BLaER1 (cell line): ENCODE results near the gene HS6ST2.

Experiments used
- H3K27ac ChIP-seq: shearing (Covaris generic); formaldehyde crosslinking; 2 replicates; pipeline ENCODE4 v1.8.1; 2022
- H3K27me3 ChIP-seq: shearing (Covaris generic); formaldehyde crosslinking; 2 replicates; pipeline ENCODE4 v1.8.1; 2022
- H3K36me3 ChIP-seq: shearing (Covaris generic); formaldehyde crosslinking; 2 replicates; pipeline ENCODE4 v1.8.1; 2022
- H3K4me1 ChIP-seq: shearing (Covaris generic); formaldehyde crosslinking; 2 replicates; pipeline ENCODE4 v1.8.1; 2022
- H3K4me2 ChIP-seq: shearing (Covaris generic); formaldehyde crosslinking; 2 replicates; pipeline ENCODE4 v1.8.1; 2022
- H3K4me3 ChIP-seq: shearing (Covaris generic); formaldehyde crosslinking; 2 replicates; pipeline ENCODE4 v1.8.1; 2022
- H3K9ac ChIP-seq: shearing (Covaris generic); formaldehyde crosslinking; 2 replicates; pipeline ENCODE4 v1.8.1; 2022
- H3K9me3 ChIP-seq: shearing (Covaris generic); formaldehyde crosslinking; 2 replicates; pipeline ENCODE4 v1.8.1; 2022
- H4K20me1 ChIP-seq: shearing (Covaris generic); formaldehyde crosslinking; 2 replicates; pipeline ENCODE4 v1.8.1; 2022
- Cebpa-rat ChIP-seq: shearing (Covaris generic); IDR thresholded peaks from 2 replicates; pipeline ENCODE4 v1.8.1; 2022

The HS6ST2 gene

DNA sequence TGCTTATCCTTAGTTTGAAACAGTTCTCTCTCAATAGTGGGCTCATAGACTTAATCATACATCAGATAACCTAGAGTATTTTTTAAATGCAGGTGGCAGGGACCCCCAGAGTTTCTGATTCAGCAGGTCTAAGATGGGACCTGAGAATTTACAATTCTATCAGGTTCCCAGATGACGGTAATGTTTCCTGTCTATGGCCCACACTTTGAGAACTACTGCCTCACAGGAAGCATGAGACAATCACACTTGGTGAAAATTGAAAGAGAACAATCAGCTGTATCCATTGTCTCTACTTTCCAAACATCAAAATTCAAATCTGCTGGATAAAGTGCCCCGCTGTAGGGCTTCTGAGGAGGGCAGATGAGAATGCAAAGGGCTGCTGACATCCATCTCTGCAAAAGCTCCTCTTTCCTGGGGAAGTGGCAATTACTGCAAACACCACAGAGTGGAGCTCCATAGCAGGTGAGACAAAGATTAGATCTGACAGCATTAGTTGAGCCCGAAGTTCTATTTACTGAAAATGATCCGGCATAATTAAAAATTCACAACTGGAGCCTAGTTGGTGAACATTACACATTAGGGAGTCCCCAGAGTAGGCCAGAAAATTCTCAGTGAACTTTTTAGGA lies 281.8 kb downstream of the HS6ST2 start:
- H3K4me3 ChIP-seq: no peak overlapping the region
- peaks cover 19% of the 10 kb centered on the region; the same call in 1 of the 2 replicates for H4K20me1 ChIP-seq
- no peaks in the 10 kb centered on the region for H3K4me1 ChIP-seq
- H3K36me3 ChIP-seq: no peaks in the 10 kb centered on the region
- H3K27ac ChIP-seq: no peak overlapping the region
- H3K9ac ChIP-seq: no peak overlapping the region
- H3K27me3 ChIP-seq: peaks cover 78% of the 10 kb centered on the region
- H3K9me3 ChIP-seq: peaks cover 30% of the 10 kb centered on the region
- no peak for TF ChIP-seq Cebpa-rat
- H3K4me2 ChIP-seq: no peak overlapping the region

DNA sequence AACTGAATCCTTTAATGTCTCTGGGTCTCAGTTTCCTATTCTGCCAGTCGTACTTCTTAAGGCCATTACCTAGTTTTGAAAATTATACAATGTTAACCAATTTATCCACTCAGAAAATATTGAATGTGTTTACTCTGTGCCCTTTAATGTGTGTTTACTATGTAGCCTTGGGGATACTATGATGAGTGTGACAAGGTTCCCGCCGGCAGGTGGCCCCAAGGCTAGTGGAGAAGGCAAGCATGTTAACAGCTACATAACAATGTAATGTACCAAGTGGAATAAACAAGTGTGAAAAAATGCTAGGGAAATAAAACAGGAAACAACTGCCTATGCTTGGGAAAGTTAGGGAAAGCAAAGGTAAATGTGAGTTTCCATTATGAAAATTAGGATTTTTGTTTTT lies 282.3 kb downstream of the HS6ST2 start:
- peaks cover 30% of the 10 kb centered on the region for H3K9me3 ChIP-seq
- H3K9ac ChIP-seq: no peak overlapping the region
- H3K27me3 ChIP-seq: peaks cover 79% of the 10 kb centered on the region
- H3K4me2 ChIP-seq: no peak overlapping the region
- peaks cover 20% of the 10 kb centered on the region; the same call in 1 of the 2 replicates for H4K20me1 ChIP-seq
- no peak overlapping the region for H3K4me3 ChIP-seq
- H3K4me1 ChIP-seq: no peaks in the 10 kb centered on the region
- H3K27ac ChIP-seq: no peak overlapping the region
- no peaks in the 10 kb centered on the region for H3K36me3 ChIP-seq
- TF ChIP-seq Cebpa-rat: no peak

DNA sequence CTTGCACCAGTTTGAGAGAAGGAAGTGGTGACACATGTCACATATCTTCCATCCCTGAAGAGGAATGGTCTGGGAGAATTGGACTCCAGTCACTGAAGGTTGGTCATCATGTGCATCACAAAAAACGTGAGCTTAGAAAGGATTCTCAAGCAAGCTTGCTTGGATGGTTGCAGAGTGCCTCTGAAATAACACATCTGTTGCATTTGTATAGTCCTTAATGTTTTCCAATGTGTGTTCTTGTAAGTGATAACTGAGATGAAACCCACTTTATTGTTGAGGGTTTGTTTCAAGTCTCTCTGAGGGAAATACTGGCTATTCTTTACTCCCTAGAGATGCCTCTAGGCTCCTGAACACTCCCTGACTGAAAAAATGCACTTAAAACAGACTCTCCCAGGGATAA lies 285.1 kb downstream of the HS6ST2 start:
- TF ChIP-seq Cebpa-rat: no peak
- Histone ChIP-seq H3K4me2 (no peak overlapping the region), H4K20me1 (peaks cover 28% of the 10 kb centered on the region; the same call in 1 of the 2 replicates), H3K4me3 (no peak overlapping the region), H3K4me1 (no peaks in the 10 kb centered on the region), H3K9me3 (0 out of 2 replicates have a peak, but pooled peaks cover 6% of the 10 kb centered on the region), H3K36me3 (no peaks in the 10 kb centered on the region), H3K9ac (no peak overlapping the region), H3K27ac (no peak overlapping the region), H3K27me3 (peaks cover 98% of the 10 kb centered on the region)

DNA sequence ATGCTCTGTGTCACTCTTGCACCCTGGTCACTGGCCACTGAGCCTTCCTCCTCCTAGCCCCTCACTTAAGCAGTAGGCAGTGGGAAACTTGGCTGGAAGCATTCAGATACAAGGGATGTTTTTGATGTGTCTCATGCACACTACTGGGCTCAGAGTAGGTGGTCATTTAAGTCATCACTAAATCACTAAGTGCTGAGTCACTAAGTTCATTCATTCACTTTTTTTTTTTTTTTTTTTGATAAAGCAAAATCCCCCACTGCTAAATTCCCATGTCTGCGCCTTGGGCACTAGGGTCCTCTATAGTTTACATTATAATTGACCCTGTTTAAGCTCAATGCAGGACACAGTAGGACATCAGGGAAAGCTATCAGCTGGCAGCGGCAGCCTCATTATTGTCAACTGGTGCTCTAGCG lies 287.2 kb downstream of the HS6ST2 start:
- Histone ChIP-seq H3K27ac (no peak overlapping the region), H3K4me1 (no peaks in the 10 kb centered on the region), H4K20me1 (peaks cover 28% of the 10 kb centered on the region; the same call in 1 of the 2 replicates), H3K4me3 (no peak overlapping the region), H3K9ac (no peak overlapping the region), H3K9me3 (no peaks in the 10 kb centered on the region), H3K4me2 (no peak overlapping the region), H3K27me3 (peaks cover 99% of the 10 kb centered on the region), H3K36me3 (no peaks in the 10 kb centered on the region)
- no peak for TF ChIP-seq Cebpa-rat

DNA sequence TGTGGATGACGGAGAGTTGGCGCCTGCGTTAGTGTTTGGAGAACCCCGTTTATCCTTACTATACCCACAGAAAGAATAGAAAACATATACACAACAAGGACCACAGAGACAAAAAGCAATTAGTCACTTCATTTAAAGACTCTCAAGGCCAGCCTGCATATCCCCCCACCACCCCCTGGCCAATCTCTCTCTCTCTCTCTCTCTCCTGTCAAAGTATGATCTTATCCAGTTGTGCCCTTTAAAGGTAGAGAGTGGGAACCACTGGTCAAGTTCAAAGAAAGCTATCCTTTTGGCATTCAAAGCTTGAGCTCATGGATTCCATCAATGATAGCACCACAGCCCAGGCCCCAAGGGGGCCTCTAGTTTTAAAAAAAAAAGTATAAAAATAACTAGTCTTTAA lies 289.3 kb downstream of the HS6ST2 start:
- TF ChIP-seq Cebpa-rat: no peak
- peaks cover 99% of the 10 kb centered on the region for H3K27me3 ChIP-seq

DNA sequence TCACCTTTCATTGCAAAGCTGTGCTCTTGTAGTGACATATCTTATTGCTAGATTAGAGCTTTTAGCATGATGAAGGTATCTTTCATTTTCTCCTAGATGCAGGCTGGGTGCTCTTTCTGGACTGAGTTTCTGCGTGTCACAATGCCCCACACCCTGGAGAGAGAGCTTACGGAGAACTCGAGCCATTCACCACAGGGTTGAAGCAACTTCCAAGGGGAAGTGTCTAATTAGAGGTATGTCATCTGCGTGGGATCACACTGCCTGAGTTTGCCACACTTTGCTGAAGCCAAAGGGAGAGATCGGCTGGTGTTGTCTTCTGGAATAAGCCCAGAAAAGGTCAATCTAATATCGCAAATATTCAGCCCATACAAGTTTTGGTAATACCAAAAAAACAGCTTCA lies 290.3 kb downstream of the HS6ST2 start:
- Histone ChIP-seq H3K4me2 (no peak overlapping the region), H3K27me3 (peaks cover 99% of the 10 kb centered on the region), H3K27ac (no peak overlapping the region), H3K36me3 (no peaks in the 10 kb centered on the region), H3K4me3 (no peak overlapping the region), H4K20me1 (peaks cover 17% of the 10 kb centered on the region; the same call in 1 of the 2 replicates), H3K9me3 (no peaks in the 10 kb centered on the region), H3K9ac (no peak overlapping the region), H3K4me1 (no peaks in the 10 kb centered on the region)
- TF ChIP-seq Cebpa-rat: no peak

More for the DNA sequence above, 289.3 kb downstream of the HS6ST2 start:
- H3K4me2 ChIP-seq: no peak overlapping the region
- no peaks in the 10 kb centered on the region for H3K9me3 ChIP-seq
- H3K9ac ChIP-seq: no peak overlapping the region
- H3K27ac ChIP-seq: no peak overlapping the region
- H3K4me1 ChIP-seq: no peaks in the 10 kb centered on the region
- peaks cover 17% of the 10 kb centered on the region; the same call in 1 of the 2 replicates for H4K20me1 ChIP-seq
- no peak overlapping the region for H3K4me3 ChIP-seq
- no peaks in the 10 kb centered on the region for H3K36me3 ChIP-seq

DNA sequence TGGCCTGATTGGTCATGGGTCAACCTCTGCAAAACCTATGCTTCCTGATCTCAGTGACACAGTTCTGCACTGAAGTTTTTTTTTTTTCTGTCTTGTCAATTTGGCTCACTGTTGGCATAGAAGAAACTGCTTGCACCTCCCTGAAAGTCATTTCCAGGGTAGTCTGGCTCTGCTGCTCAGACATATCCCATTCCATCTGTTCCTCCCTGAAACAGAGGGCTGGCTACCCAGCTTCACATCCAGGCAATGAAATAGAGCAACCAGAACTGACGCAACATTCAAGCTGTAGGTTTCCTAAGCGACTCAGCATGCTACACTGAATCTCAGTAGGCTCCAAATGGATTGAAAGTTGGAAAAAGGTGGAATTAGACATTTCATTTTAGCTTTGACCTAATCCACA lies 292.8 kb downstream of the HS6ST2 start:
- H3K27me3 ChIP-seq: peaks cover 96% of the 10 kb centered on the region
- H3K9me3 ChIP-seq: no peaks in the 10 kb centered on the region
- H3K4me2 ChIP-seq: no peak overlapping the region
- H3K9ac ChIP-seq: no peak overlapping the region
- no peak overlapping the region for H3K27ac ChIP-seq
- H4K20me1 ChIP-seq: peaks cover 9% of the 10 kb centered on the region; the same call in 1 of the 2 replicates
- no peak overlapping the region for H3K4me3 ChIP-seq
- H3K36me3 ChIP-seq: no peaks in the 10 kb centered on the region
- no peak for TF ChIP-seq Cebpa-rat
- H3K4me1 ChIP-seq: no peaks in the 10 kb centered on the region

DNA sequence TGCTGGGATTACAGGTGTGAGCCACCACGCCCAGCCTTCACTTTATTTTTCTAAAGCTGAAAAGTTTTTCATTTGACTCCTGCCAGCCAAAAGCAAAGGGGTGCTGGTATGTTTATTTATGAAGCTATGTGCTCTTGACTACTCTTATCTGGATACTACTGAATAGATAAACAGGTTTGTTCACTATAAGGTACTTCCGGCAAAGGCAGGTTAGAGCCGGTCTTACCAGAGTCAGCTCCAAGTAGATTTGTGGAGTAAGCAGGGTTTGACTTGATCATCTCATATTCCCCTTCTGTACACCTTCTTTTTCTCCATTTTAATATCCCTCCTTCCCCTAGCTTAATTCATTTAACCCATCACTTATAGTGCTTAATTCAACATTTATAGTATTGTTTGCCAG lies 294.2 kb downstream of the HS6ST2 start:
- peaks cover 95% of the 10 kb centered on the region for H3K27me3 ChIP-seq

DNA sequence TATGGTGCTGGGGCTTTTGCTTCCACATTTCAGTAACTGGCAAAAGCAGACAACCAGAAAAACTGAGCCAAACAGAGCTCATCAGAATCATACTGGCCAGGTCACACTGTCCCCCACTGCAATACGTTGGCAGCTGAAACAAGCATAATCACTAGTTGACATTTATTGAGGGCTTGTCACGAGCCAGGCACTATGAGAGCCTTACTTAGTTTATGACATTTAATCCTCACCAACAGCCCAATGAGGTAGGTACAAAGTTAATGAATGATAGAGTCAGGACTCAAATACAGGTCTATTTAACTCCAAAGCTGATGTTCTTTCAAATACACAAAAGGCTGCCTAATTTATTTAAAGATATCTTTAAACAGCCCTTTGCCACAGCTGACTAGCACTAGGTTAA lies 295.6 kb downstream of the HS6ST2 start:
- no peaks in the 10 kb centered on the region for H3K36me3 ChIP-seq
- no peak overlapping the region for H3K4me2 ChIP-seq
- no peak for TF ChIP-seq Cebpa-rat

More for the DNA sequence above, 294.2 kb downstream of the HS6ST2 start:
- no peaks in the 10 kb centered on the region for H3K9me3 ChIP-seq
- H3K4me2 ChIP-seq: no peak overlapping the region
- no peaks in the 10 kb centered on the region for H3K4me1 ChIP-seq
- H3K36me3 ChIP-seq: no peaks in the 10 kb centered on the region
- no peak for TF ChIP-seq Cebpa-rat
- peaks cover 6% of the 10 kb centered on the region; the same call in 1 of the 2 replicates for H4K20me1 ChIP-seq
- H3K9ac ChIP-seq: no peak overlapping the region
- H3K27ac ChIP-seq: no peak overlapping the region
- H3K4me3 ChIP-seq: no peak overlapping the region

DNA sequence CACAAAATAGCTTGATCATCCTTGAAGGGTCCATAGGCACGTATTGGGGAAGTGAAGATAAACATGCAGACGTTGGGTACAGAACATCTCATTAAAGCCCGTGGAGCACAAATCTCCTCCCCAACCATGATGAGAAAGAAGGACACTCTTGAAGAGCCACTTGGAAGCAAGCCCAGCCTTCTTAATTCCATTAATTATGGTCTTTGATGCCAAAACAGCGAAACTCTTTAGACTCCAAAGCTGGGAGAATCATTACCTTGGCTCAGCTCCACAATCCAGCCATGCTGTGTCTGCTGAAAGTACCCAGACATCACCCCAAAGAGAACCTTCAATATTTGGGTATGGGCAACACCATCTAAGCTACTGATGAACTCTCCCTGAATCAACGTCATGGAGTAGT lies 300.6 kb downstream of the HS6ST2 start:
- Histone ChIP-seq H3K4me3 (no peak overlapping the region), H4K20me1 (peaks cover 6% of the 10 kb centered on the region; the same call in 1 of the 2 replicates), H3K4me2 (no peak overlapping the region), H3K4me1 (no peaks in the 10 kb centered on the region), H3K9me3 (no peaks in the 10 kb centered on the region), H3K27ac (no peak overlapping the region), H3K9ac (no peak overlapping the region), H3K27me3 (peaks cover 90% of the 10 kb centered on the region), H3K36me3 (no peaks in the 10 kb centered on the region)
- no peak for TF ChIP-seq Cebpa-rat

More for the DNA sequence above, 295.6 kb downstream of the HS6ST2 start:
- Histone ChIP-seq H3K27ac (no peak overlapping the region), H4K20me1 (peaks cover 6% of the 10 kb centered on the region; the same call in 1 of the 2 replicates), H3K4me3 (no peak overlapping the region), H3K9ac (no peak overlapping the region), H3K27me3 (peaks cover 94% of the 10 kb centered on the region), H3K9me3 (no peaks in the 10 kb centered on the region), H3K4me1 (no peaks in the 10 kb centered on the region)
